Sigmoid colon (tissue), 7 donors: ENCODE results near the gene ABHD12B. TPM values are rescaled to one million over a fixed set of nuclear protein-coding genes. Genes with fewer than 3 reads are reported as not detected.

Source experiments
- DNase-seq: peaks from one replicate; pipeline ENCODE4 v3.0.0-alpha.2; 2019
- H3K27ac ChIP-seq, 4 donors: fragments of 200-600 bp; sonication (generic); one replicate each; pipeline ENCODE4 v1.5.1; 2016 to 2019; ENCODE audit warnings: mild to moderate bottlenecking in 1 of 4
- H3K27me3 ChIP-seq, 3 donors: fragments of 200-600 bp; sonication (generic); one replicate each; pipeline ENCODE4 v1.5.1; 2019; ENCODE audit warnings: mild to moderate bottlenecking in 1 of 3
- H3K36me3 ChIP-seq, 4 donors: fragments of 200-600 bp; sonication (generic); one replicate each; pipeline ENCODE4 v1.5.1; 2016 to 2019
- H3K4me1 ChIP-seq, 4 donors: fragments of 200-600 bp; sonication (generic); one replicate each; pipeline ENCODE4 v1.5.1; 2017 to 2019
- H3K4me3 ChIP-seq, 4 donors: fragments of 200-600 bp; sonication (generic); one replicate each; pipeline ENCODE4 v1.5.1; 2017 to 2019; ENCODE audit warnings: mild to moderate bottlenecking in 2 of 4, moderate library complexity in 1 of 4
- H3K9me3 ChIP-seq, 4 donors: fragments of 200-600 bp in 3 of 4; sonication (generic) in 3 of 4; one replicate each; pipeline versions ENCODE4 v1.5.1 to v1.6.1; 2013 to 2019
- CTCF ChIP-seq, 4 experiments: fragments of 450-650 bp in 3 of 4; fragments of 200-600 bp in 1 of 4; IDR thresholded peaks; one replicate each; pipeline ENCODE4 v1.5.1; 2016 to 2019; ENCODE audit warnings: antibody characterized with exemption in 4 of 4, mild to moderate bottlenecking in 3 of 4, moderate library complexity in 2 of 4
- EP300 ChIP-seq, 4 donors: sonication (generic); formaldehyde crosslinking; IDR thresholded peaks; one replicate each; pipeline ENCODE4 v1.6.1; 2017; ENCODE audit warnings: antibody characterized with exemption in 4 of 4
- POLR2A ChIP-seq, 2 donors: fragments of 450-650 bp; IDR thresholded peaks; one replicate each; pipeline ENCODE4 v1.6.1; 2016; ENCODE audit warnings: antibody characterized with exemption in 2 of 2, mild to moderate bottlenecking in 2 of 2, moderate library complexity in 2 of 2
- POLR2AphosphoS5 ChIP-seq, 4 donors: sonication (generic); formaldehyde crosslinking; IDR thresholded peaks; one replicate each; pipeline ENCODE4 v1.6.1; 2017; ENCODE audit warnings: antibody characterized with exemption in 4 of 4
- WGBS, 2 donors: extraction: QIAGEN DNeasy Blood & Tissue Kit; methylation state at CpG; one replicate each; pipeline ENCODE4 v1.1.7; 2013; 5-methylcytosine and 5-hydroxymethylcytosine counted together
- intact Hi-C: fragments of 100-400 bp; cut with DNase I; formaldehyde crosslinking; loops from one replicate; pipeline ENCODE4 v1.15.1; 2023
- polyA plus RNA-seq, 3 donors: library from polyadenylated mRNA; stranded (reverse); fragments of 200-250 nt; gene quantifications; one replicate each; pipeline ENCODE4 v1.2.3, GENCODE V29; 2013
- total RNA-seq, 4 donors: library from RNA; depleted of rRNA; stranded (reverse); fragments of >200 nt; gene quantifications; one replicate each; pipeline ENCODE4 v1.1.0, GENCODE V29; 2016
- donor health status: healthy with polysubstance abuse.
- donor health status: Bipolar disorder and iron deficiency.
- donor health status: healthy.

Gene ABHD12B
- total and polyA plus RNA-seq, 7 donors = 5.3 to 9.3 (median 6.0) TPM; not detected in 4

- Histone ChIP-seq H3K4me1 (no peaks in the 10 kb centered on the region), H3K9me3 (no peaks in the 10 kb centered on the region), H3K4me3 (no peak overlapping the region), H3K27ac (no peak overlapping the region), H3K27me3 (no peaks in the 10 kb centered on the region), H3K36me3 (no peaks in the 10 kb centered on the region)
- DNase-seq = no peak
- TF ChIP-seq POLR2AphosphoS5 (IDR thresholded peaks at IDR 0.05) = no peak
- TF ChIP-seq POLR2A (IDR thresholded peaks at IDR 0.05) = no peak
- no peak for TF ChIP-seq EP300 (IDR thresholded peaks at IDR 0.05)
- no peak for TF ChIP-seq CTCF (IDR thresholded peaks at IDR 0.05)
- 94 to 96% methylated on average over 6 of the region's 6 CpGs for WGBS, 2 donors
- intact Hi-C loops = no loop called here
These were observed 25.9 kb downstream of the ABHD12B start for GRCh38 chr14:50897658-50898175.

GRCh38 chr14:50901361-50901760 lies 29.5 kb downstream of the ABHD12B start:
- Histone ChIP-seq H3K9me3 (no peaks in the 10 kb centered on the region), H3K4me3 (no peak overlapping the region), H3K4me1 (no peaks in the 10 kb centered on the region), H3K27ac (no peak overlapping the region), H3K27me3 (no peaks in the 10 kb centered on the region), H3K36me3 (peaks cover 0 to 22% (median under 1%) of the 10 kb centered on the region in 4 donors)
- TF ChIP-seq CTCF (IDR thresholded peaks at IDR 0.05) (no peak), POLR2AphosphoS5 (IDR thresholded peaks at IDR 0.05) (no peak), EP300 (IDR thresholded peaks at IDR 0.05) (no peak), POLR2A (IDR thresholded peaks at IDR 0.05) (no peak)
- WGBS, 2 donors = 91 to 92% methylated on average over 3 of the region's 3 CpGs
- DNase-seq = no peak
- intact Hi-C loops = no loop called here

DNA sequence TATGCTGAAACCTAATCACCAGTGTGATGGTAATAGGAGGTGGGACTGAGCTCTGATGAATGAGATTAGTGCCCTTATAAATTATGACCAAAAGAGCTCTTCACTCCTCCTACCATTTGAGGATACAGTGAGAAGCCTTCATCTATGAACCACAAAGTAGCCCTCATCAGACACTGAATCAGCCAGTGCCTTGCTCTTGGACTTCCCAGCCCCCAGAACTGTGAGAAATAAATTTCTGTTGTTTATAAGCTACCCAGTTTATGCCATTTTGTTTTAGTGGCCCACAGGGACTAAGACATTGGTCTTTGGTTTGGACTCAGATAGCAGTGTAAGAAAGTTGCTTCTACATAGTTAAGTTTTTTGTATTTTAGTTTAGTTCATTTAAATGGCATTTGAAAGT lies 32.9 kb downstream of the ABHD12B start:
- Histone ChIP-seq H3K4me3 (no peak overlapping the region), H3K27me3 (no peaks in the 10 kb centered on the region), H3K36me3 (peaks cover 0 to 51% (median 13%) of the 10 kb centered on the region in 4 donors), H3K27ac (no peak overlapping the region), H3K4me1 (no peaks in the 10 kb centered on the region), H3K9me3 (no peaks in the 10 kb centered on the region)
- DNase-seq = no peak
- TF ChIP-seq POLR2A (IDR thresholded peaks at IDR 0.05) = no peak
- no peak for TF ChIP-seq CTCF (IDR thresholded peaks at IDR 0.05)
- TF ChIP-seq POLR2AphosphoS5 (IDR thresholded peaks at IDR 0.05) = no peak
- TF ChIP-seq EP300 (IDR thresholded peaks at IDR 0.05) = no peak
- intact Hi-C loops = no loop called here

DNA sequence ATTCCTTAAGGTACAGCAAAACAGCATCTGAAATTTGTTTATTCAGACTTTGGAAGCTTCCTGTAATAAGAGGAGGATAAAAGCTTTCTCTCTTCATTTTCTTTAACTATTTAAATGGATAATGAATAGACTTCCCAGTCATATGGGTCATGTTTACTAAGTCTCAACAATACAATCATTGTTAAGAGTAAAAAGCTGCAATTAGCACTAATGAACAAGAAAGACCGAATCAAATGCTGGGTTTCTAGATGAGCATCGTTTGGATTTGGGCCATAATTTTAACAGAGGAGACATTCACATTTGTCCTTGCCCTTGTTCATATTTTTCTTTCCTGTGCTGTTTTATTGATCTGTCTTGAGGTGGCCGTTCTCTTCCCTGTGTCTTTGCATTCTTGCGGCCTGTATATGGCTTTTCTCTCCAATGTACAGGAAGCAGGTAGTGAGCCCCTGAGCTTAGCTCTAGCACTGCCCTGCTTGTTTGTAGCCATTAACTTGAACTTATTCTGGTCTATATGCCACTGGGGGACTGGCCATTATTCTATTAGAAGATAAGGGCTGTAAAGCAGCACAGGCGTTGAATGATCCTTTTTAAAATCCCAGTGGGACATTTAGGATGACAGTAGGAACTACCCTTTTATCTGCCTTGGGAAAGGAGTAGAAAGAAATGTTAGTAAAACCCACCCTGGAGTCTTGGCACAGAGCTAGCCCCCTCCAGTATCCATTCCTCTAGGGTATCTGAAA lies 34.6 kb downstream of the ABHD12B start:
- Histone ChIP-seq H3K4me1 (no peaks in the 10 kb centered on the region), H3K27me3 (no peaks in the 10 kb centered on the region), H3K9me3 (no peaks in the 10 kb centered on the region), H3K36me3 (peaks cover 0 to 69% (median 22%) of the 10 kb centered on the region in 4 donors), H3K4me3 (no peak overlapping the region), H3K27ac (no peak overlapping the region)
- WGBS, 2 donors = 81 to 86% methylated on average over 5 of the region's 5 CpGs
- no peak for DNase-seq
- TF ChIP-seq CTCF (IDR thresholded peaks at IDR 0.05) = no peak
- TF ChIP-seq POLR2AphosphoS5 (IDR thresholded peaks at IDR 0.05) = no peak
- TF ChIP-seq EP300 (IDR thresholded peaks at IDR 0.05) = no peak
- intact Hi-C loops = no loop called here
